ENCODE results near the gene TAB2.

The TAB2 gene

DNA sequence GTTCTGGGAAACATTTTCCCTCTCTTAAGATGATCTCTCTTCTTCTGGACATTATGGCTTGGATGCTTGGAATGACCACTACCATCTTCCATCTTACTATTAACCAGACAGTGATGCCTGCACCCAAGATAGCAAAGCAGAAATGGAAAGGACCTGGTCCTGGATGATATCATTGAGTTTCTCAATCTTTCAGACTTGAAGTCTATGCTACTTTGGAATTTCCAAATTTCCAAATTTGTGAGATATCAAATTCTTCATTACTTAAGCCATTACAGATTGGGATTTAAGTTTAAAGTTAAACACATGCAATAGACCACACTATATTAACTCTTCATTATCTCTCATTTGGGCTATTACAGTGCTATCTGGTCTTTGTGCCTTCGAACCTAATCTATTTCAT lies 3.7 kb upstream of the TAB2 start:
- POLR2A ChIA-PET: no interaction called here
- no peak for DNase-seq (ENCODE audit: low read depth, low spot score)
- CTCF ChIA-PET: no interaction called here
- H3K4me3 ChIP-seq (ENCODE audit: low read depth, low read length): no peak overlapping the region
- TF ChIP-seq CTCF (IDR thresholded peaks at IDR 0.05; ENCODE audit: insufficient read depth, low read length, missing control alignments): no peak

DNA sequence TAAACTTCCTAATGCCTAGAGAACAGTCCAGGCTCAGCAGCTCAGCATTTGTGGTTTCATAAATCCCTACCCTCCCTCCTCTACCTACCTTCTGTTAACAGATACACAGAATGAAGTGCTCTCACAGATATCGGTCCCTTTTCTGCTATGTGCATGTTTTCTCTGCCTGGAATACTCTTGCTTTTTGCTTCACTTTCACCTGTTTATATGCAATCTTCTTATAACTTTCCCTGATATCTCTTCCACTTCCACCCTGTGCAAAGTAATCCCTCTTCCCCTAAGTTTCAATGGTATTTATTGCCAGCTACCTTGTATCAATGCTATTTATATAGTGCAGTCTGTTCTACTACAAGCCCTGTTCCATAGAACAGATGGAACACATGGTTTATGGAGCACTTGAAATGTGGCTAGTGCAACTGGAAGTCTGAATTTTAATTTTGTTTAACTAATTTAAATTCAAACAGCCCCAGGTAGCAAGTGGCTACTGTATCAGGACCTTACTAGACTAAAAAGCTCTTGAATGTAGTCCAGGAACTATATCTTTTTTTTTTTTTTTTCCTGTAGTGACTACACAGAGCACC lies 3.1 kb upstream of the TAB2 start:
- CTCF ChIA-PET: no interaction called here
- DNase-seq (ENCODE audit: low read depth, low spot score): no peak
- no peak for TF ChIP-seq CTCF (IDR thresholded peaks at IDR 0.05; ENCODE audit: insufficient read depth, low read length, missing control alignments)
- H3K4me3 ChIP-seq (ENCODE audit: low read depth, low read length): no peak overlapping the region
- POLR2A ChIA-PET: no interaction called here

GRCh38 chr6:149316108-149316727 lies 1.3 kb upstream of the TAB2 start:
- TF ChIP-seq CTCF (IDR thresholded peaks at IDR 0.05; ENCODE audit: insufficient read depth, low read length, missing control alignments): no peak
- DNase-seq (ENCODE audit: low read depth, low spot score): no peak
- ChIA-PET POLR2A (interaction anchor here (0.6 kb wide), 1 partner anchor 238 kb away, joined by 3 read pairs; no protein-coding TSS in a partner anchor), CTCF (interaction anchor here (1.0 kb wide), 2 partner anchors 10 to 16 kb away, joined by 3 to 4 read pairs; no protein-coding TSS in a partner anchor)
- H3K4me3 ChIP-seq (ENCODE audit: low read depth, low read length): peak overlapping the region; percentile 77

GRCh38 chr6:149316740-149317643 lies 520 bp upstream of the TAB2 start:
- no peak for TF ChIP-seq CTCF (IDR thresholded peaks at IDR 0.05; ENCODE audit: insufficient read depth, low read length, missing control alignments)
- ChIA-PET CTCF (interaction anchor here (1.0 kb wide), 2 partner anchors 9 to 16 kb away, joined by 3 to 4 read pairs; no protein-coding TSS in a partner anchor), POLR2A (interaction anchor here (0.6 to 1.4 kb wide), 3 partner anchors 33 to 284 kb away, joined by 3 read pairs; no protein-coding TSS in a partner anchor)
- peak; percentile 14 for DNase-seq (ENCODE audit: low read depth, low spot score)
- peak overlapping the region; percentile 77 for H3K4me3 ChIP-seq (ENCODE audit: low read depth, low read length)

DNA sequence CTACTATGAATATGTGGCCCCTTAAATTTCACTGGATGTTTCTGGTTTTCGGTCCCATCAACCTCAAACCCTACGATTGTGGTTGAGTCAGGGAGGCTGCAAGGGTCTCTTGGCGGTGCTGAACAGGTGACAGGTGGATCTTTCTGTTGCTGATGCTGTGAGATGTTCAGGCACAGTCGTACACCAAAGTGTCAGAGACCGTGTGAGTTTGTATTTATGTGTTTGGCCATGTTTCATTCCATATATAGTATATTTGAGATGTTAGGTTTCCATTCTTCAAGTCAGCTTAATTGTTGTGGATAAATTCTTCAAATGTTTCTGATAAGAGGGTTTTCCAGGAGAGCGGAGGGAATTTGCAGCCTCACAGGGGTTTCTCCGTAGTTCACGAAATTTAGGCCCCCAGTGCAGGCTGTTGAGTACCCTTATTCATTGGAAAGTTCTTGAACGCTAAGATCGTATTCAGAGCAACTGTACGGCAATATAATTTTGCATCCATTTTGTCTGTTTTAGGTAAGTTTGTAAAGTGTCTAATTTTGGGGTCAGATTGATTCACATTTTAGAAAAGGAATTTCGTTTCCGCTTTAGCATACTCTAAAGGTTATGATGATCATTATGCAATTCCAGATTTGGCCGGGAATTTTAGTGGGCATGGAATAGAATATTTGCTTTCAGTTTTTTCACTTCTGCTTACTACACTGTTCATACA lies 1.2 kb downstream of the TAB2 start:
- CTCF ChIA-PET: no interaction called here
- no peak for DNase-seq (ENCODE audit: low read depth, low spot score)
- TF ChIP-seq CTCF (IDR thresholded peaks at IDR 0.05; ENCODE audit: insufficient read depth, low read length, missing control alignments): no peak
- peak overlapping the region; percentile 75 for H3K4me3 ChIP-seq (ENCODE audit: low read depth, low read length)
- POLR2A ChIA-PET: no interaction called here

Measured in AG04449 (cell line).